Activated T-helper 9 cell treated with anti-CD3 and anti-CD28 coated beads, Interleukin-2, amount 50 U/mL, for 16 hours (primary cell): ENCODE measurements around the gene FGGY.
"Not testable (repeated sequence)": the region's sequence is repeated elsewhere in the genome, so short reads cannot be mapped to it uniquely, and the experiment has no call there.

Experiments
- DNase-seq: peaks from one replicate; pipeline ENCODE4 v3.0.0-alpha.2; 2020; ENCODE audit warnings: low read depth

The FGGY gene

DNA sequence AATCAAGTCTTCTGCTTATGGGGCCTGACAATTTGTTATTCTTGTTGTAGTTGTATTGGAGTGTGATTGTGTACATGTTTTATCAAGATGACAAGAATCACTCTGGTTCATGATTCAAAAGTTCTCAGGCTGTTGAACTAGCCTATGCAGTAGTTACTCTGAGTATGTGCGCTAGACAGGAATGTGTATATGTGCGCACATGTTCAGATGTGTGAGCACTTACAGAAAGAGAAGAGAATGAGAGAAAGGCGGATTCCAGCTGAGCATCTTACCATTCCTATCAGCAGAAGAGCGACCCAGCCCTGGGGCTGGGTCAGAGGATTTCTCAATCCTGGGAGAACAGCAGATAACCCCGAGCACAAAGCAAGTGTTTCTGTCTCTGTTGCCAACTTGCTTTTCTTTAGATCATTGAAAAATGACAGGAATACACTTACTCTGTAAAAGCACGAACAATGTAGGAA, 407.1 kb downstream of the FGGY start:
- no peak for DNase-seq

GRCh38 chr1:59704716-59705115, 407.8 kb downstream of the FGGY start:
- DNase-seq: no peak

- no peak for DNase-seq
Observed at GRCh38 chr1:59705466-59706302, 408.8 kb downstream of the FGGY start.

- DNase-seq: no peak
Observed at GRCh38 chr1:59706303-59706599, 409.4 kb downstream of the FGGY start.

GRCh38 chr1:59707178-59707791, 410.4 kb downstream of the FGGY start:
- DNase-seq: no peak

DNA sequence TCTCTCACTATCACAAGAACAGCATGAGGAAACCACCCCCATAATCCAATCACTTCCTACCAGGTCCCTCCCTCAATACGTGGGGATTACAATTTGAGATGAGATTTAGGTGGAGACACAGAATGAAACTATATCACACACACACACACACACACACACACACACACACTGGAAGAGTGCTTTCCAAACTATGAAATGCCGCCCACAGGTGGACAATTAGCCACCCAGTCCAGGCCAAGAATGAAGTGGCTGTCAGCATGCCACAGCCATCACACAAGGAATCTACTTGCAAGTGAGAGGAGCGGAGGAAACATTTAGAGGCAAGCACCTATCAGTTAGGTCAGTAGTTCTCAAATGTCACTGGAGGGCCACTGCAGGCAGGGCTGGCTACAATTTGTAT, 412.4 kb downstream of the FGGY start:
- DNase-seq: no peak

GRCh38 chr1:59710920-59711319, 414.0 kb downstream of the FGGY start:
- DNase-seq: not testable (repeated sequence)

DNA sequence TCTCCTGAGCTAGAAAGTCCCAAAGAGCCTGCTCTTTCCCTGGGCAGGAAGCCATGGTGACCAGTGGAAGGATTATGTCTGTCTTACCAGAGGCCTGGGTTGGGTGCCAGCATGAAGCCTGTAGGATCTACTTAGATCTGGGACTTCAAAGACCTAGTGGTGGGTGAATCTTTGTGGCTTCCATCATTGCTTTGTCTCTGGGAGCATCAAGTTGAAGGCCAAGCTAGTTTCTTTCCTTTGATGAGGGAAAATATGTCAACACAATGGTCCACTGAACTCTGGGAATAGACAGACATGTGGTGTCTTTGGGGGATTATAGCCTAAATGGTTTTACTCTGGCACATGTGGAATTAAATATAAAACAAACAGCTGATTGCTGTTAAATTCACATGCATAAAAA, 417.3 kb downstream of the FGGY start:
- DNase-seq: no peak

- no peak for DNase-seq
Observed at GRCh38 chr1:59714966-59715365, 418.1 kb downstream of the FGGY start.

DNA sequence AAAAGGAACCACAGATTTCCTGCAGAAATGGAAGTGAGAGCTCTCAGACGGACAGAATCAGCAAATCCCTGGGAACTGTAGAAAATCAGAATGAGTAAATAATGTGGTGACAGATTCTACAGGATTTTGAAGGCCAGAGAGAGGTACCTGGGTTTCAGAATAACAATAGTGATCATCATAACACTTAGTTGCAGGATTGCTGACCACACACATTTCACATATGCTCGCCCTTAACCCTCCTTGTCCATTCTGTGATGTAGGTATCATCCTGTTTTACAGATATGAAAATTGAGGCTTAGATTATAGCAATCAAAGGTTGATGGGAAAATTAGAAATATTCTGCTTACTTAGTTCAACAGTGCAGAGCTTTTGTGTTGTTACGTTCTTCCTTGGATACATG, 419.9 kb downstream of the FGGY start:
- no peak for DNase-seq

- DNase-seq: no peak
Observed at GRCh38 chr1:59718064-59718988, 421.4 kb downstream of the FGGY start.

- DNase-seq: no peak
Observed at GRCh38 chr1:59718989-59719360, 422.1 kb downstream of the FGGY start.

DNA sequence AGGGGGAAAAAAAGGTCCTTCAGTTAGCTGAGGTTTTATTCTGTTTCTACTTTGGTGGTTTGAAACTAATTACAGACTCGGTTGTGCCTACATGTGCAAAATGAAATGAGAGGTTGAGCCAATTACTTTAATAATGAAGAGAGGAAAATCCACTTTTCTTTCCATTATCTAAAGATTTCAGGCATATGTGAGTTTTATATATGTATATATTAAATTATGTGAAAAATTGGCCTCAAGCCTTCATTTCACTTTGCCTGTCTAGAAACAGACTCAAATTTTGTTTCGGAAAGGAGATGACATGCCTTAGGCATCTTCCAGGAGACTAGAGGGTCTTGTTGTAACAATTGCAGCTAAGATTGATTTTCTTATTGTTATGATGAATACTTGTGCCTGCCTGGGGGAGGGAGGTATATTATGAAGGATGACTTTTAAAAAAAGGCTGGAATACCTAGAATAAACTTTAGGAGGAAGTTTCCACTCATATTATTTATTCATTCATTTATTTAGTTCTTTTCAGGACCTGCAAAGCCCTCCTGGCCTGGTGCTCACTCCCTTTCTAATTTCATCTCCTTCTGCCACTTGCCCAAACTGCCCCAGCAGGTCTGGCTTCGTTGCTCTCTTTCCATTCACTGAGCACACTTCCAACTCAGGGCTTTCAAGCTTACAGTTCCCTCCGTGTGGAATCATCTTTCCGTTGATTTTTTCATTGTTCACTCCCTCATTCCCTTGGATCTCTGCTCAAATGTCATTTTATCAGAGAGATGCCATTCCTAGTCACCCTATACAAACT, 423.6 kb downstream of the FGGY start:
- no peak for DNase-seq

DNA sequence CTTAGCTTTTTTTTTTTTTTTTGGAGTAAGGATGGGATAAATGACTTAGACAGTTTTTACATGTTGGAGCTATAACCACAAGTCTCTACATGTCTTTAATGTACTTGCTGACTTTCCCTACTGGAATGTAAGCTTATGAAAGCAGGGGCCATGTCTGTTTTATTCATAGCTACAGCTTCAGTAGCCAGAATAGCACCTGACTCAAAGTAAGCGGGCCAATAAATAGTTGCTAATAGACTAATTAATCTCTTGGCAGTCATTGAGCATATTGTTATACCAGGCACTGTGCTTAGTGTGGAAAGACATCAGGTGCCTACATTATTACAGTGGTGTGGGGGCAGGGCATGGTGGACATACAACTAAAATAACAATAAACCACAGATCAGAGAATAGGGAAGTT, 433.4 kb downstream of the FGGY start:
- DNase-seq: no peak

DNA sequence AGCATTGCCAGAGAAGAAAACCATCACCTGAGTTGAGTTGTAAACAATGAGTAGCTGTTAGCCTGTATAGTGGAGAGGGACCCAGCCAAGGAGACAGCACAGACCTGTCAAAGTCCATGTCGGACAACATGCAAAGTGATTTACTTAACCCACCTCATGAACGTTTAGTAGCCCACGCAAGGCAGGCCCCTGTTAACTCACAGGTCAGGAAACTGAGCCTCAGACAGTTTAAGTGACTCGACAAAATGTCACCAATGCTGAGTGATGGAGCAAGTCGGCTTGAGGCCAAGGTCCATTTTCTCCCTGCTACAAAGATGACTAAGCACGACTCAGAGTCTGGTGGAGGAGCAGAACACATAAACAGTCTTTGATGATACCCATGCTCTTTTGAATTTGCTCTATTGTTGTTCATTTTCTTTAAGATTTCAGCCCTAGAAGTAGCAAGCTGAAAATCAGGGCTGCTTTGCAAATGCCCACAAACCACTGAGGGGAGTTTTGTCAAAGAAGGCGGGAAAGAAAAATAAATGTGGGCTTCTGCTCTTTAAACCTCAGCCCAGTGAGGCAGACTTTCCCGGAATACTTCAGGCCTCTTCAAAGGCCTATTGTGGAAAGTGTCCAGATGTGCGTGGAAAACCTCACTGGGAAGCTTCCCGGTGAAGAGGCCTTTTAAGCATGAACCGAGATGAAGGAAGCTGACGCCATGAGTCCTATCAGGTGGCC, 434.0 kb downstream of the FGGY start:
- no peak for DNase-seq

- DNase-seq: no peak
Observed at GRCh38 chr1:59731591-59731990, 434.7 kb downstream of the FGGY start.

DNA sequence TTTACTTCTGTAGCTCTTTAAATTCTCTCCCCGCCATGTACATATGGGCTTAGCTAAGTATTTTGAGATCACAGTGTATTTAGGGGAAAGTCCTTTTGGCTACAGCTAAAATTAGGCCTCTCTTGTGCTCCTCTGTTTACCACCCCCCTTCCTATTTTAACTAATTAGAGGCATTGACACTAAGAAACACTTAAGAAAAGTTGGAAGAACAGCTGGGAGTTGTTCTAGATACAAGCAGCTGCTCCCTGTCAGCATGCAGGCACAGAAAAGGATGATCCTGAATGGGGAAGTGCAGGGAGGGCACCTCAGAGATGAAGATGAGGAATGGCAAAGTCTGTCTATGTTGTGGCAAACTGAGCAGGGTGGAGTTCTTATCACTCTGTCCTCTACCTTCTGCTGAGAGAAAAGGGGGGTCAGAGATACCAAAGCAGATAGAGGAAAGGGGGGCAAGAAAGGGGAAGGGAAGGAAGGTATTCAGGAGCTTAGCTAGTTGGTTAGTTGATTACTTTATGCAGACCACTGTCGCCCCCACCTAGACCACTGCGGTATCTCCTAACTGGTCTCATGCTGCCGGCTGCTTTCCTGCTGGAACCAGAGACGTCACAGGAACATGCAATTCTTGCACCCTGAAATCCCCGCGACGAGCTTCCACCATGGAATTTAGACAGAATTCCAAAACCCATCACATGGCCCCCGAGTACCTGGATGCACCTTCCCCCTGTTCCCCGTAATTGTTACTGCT, 435.5 kb downstream of the FGGY start:
- DNase-seq: no peak

GRCh38 chr1:59733443-59734141, 436.7 kb downstream of the FGGY start:
- DNase-seq: no peak

DNA sequence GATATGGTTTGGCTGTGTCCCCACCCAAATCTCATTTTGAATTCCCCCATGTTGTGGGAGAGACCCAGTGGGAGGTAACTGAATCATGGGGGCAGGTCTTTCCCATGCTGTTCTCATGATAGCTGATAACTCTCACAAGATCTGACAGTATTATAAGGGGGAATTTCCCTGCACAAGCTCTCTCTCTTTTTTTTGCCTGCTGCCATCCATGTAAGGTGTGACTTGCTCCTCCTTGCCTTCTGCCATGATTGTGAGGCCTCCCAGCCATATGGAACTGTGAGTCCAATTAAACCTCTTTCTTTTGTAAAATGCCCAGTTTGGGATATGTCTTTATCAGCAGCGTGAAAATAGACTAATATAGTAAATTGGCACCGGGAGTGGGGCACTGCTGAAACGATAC, 439.0 kb downstream of the FGGY start:
- DNase-seq: not testable (repeated sequence)

DNA sequence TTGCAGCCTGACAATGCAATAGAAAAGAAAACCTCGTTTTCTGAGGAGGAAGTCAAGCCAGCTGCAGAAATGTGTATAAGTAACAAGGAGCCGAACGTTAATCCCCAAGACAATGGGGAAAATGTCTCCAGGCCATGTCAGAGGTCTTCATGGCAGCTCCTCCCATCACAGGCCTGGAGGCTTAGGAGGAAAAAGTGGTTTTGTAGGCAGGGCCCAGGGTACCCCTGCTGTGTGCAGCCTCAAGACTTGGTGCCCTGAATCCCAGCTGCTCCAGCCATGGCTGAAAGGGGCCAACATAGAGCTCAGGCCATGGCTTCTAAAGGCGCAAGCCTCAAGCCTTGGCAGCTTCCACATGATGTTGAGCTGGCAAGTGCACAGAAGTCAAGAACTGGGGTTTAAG, 439.9 kb downstream of the FGGY start:
- no peak for DNase-seq
